Measurements from ENCODE around the gene RALY. TPM values are rescaled to one million over a fixed set of nuclear protein-coding genes. Genes with fewer than 3 reads are reported as not detected.
A peak's percentile ranks its signal among the peaks of the same experiment; 100 is the strongest.

RALY gene
- total RNA-seq, 1 experiment from 2014 or later = 298 TPM

DNA sequence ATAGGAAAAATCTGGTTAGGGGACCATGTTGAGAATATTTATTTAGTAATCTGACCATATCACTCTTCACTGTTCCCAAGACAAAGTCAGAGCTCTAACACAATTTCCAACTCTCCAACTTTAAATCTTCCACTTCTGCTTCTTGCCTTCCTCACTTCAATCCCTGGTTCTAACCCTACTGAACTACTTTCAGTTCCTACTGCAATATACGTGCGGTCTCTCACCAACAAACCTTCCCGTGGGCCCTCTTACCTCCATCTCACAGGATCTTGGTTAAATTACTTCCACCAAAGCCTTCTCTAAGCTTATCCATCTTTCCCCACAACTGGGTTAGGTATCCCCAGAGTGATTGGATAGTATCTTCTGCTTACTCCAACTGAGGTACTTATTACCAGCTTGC, 110.3 kb downstream of the RALY start:
- H3K27ac Mint-ChIP-seq (ENCODE audit: unreplicated experiment) = no peak overlapping the region
- H3K36me3 ChIP-seq (ENCODE audit: control insufficient read depth, insufficient read depth, low read length) = peaks cover 20% of the 10 kb centered on the region

GRCh38 chr20:34105978-34106675, 112.4 kb downstream of the RALY start:
- no peaks in the 10 kb centered on the region for H3K27me3 Mint-ChIP-seq (ENCODE audit: insufficient read depth, unreplicated experiment)
- peaks cover 18% of the 10 kb centered on the region for H3K36me3 ChIP-seq (ENCODE audit: control insufficient read depth, insufficient read depth, low read length)
- H3K27ac Mint-ChIP-seq (ENCODE audit: unreplicated experiment) = peak overlapping the region; percentile 30
- ChIA-PET POLR2A (no interaction called here), CTCF (no interaction called here)
- intact Hi-C loops (cut with micrococcal nuclease; ENCODE audit: unreplicated experiment) = no loop called here
- no peak for DNase-seq
- TF ChIP-seq CTCF (IDR thresholded peaks at IDR 0.05; ENCODE audit: insufficient read depth in 1 of 2, low read depth in 1 of 2, low read length in 1 of 2, severe bottlenecking in 1 of 2, unreplicated experiment in 1 of 2) = no peak
- H3K9me3 ChIP-seq = no peaks in the 10 kb centered on the region
- BruUV-seq (replicated peaks) = no TSS peak
- H3K9me3 Mint-ChIP-seq (ENCODE audit: unreplicated experiment) = no peaks in the 10 kb centered on the region
- H3K4me1 Mint-ChIP-seq (ENCODE audit: low read depth, unreplicated experiment) = peaks cover 51% of the 10 kb centered on the region
- H3K4me3 ChIP-seq (ENCODE audit: low read depth, low read length) = no peak overlapping the region
- H3K36me3 Mint-ChIP-seq (ENCODE audit: insufficient read depth, unreplicated experiment) = peaks cover 100% of the 10 kb centered on the region
- no peaks in the 10 kb centered on the region for H3K27me3 ChIP-seq (replicated peaks; ENCODE audit: control insufficient read depth, insufficient read depth, low read length)
- H3K4me1 ChIP-seq = peaks cover 8% of the 10 kb centered on the region
- H3K4me3 Mint-ChIP-seq (ENCODE audit: unreplicated experiment) = no peak overlapping the region

More for the DNA sequence above, 110.3 kb downstream of the RALY start:
- POLR2A ChIA-PET = interaction anchor here (5.9 kb wide), 1 partner anchor 8 kb away, joined by 44 read pairs; the partner anchor contains the start of gene EIF2S2
- Histone ChIP-seq H3K4me3 (ENCODE audit: low read depth, low read length) (no peak overlapping the region), H3K4me1 (no peaks in the 10 kb centered on the region; the same call in 1 of the 2 replicates), H3K9me3 (no peaks in the 10 kb centered on the region), H3K27me3 (replicated peaks; ENCODE audit: control insufficient read depth, insufficient read depth, low read length) (no peaks in the 10 kb centered on the region)
- intact Hi-C loops (cut with micrococcal nuclease; ENCODE audit: unreplicated experiment) = no loop called here
- CTCF ChIA-PET = no interaction called here
- Mint-ChIP-seq H3K4me1 (ENCODE audit: low read depth, unreplicated experiment) (peaks cover 39% of the 10 kb centered on the region), H3K4me3 (ENCODE audit: unreplicated experiment) (no peak overlapping the region), H3K27me3 (ENCODE audit: insufficient read depth, unreplicated experiment) (no peaks in the 10 kb centered on the region), H3K9me3 (ENCODE audit: unreplicated experiment) (no peaks in the 10 kb centered on the region), H3K36me3 (ENCODE audit: insufficient read depth, unreplicated experiment) (peaks cover 100% of the 10 kb centered on the region)
- no peak for TF ChIP-seq CTCF (IDR thresholded peaks at IDR 0.05; ENCODE audit: insufficient read depth in 1 of 2, low read depth in 1 of 2, low read length in 1 of 2, severe bottlenecking in 1 of 2, unreplicated experiment in 1 of 2)
- no peak for DNase-seq
- BruUV-seq (replicated peaks) = no TSS peak

DNA sequence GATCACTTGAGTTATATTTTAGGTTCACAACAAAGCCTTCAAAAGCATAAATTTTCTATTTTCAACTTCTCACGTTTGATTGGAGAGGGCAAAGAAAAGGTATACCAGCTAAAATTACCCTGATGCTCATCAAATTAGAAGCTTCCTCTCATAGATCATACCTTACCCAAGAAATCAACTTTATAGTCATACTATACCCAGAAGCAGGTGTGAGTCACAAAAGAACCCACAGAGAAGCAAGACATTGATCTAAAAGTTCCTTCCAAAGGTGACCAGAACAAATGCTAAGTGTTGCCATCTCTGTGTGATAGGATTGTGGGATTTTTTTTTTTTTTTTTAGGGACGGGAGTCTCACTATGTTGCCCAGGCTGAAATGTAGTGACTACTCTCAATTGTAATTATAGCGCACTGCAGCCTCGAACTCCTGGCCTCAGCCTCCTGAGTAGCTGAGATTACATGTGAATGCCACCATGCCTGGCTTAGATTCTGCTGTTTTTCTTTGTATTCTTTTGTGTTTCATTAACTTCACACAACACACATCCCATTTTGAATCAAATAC, 115.0 kb downstream of the RALY start:
- Histone ChIP-seq H3K4me1 (peaks cover 8% of the 10 kb centered on the region), H3K27me3 (replicated peaks; ENCODE audit: control insufficient read depth, insufficient read depth, low read length) (no peaks in the 10 kb centered on the region), H3K9me3 (no peaks in the 10 kb centered on the region), H3K36me3 (ENCODE audit: control insufficient read depth, insufficient read depth, low read length) (peaks cover 15% of the 10 kb centered on the region), H3K4me3 (ENCODE audit: low read depth, low read length) (no peak overlapping the region)
- Mint-ChIP-seq H3K36me3 (ENCODE audit: insufficient read depth, unreplicated experiment) (peaks cover 93% of the 10 kb centered on the region), H3K9me3 (ENCODE audit: unreplicated experiment) (no peaks in the 10 kb centered on the region), H3K4me3 (ENCODE audit: unreplicated experiment) (peak overlapping the region; percentile 15), H3K27me3 (ENCODE audit: insufficient read depth, unreplicated experiment) (no peaks in the 10 kb centered on the region), H3K27ac (ENCODE audit: unreplicated experiment) (no peak overlapping the region), H3K4me1 (ENCODE audit: low read depth, unreplicated experiment) (peaks cover 59% of the 10 kb centered on the region)
- ChIA-PET POLR2A (interaction anchor here (1.6 to 1.8 kb wide), 2 partner anchors 13 to 116 kb away, joined by 3 to 4 read pairs; partner anchors contain the start of gene RALY), CTCF (no interaction called here)
- no peak for DNase-seq
- BruUV-seq (replicated peaks) = no TSS peak
- TF ChIP-seq CTCF (IDR thresholded peaks at IDR 0.05; ENCODE audit: insufficient read depth in 1 of 2, low read depth in 1 of 2, low read length in 1 of 2, severe bottlenecking in 1 of 2, unreplicated experiment in 1 of 2) = no peak
- intact Hi-C loops (cut with micrococcal nuclease; ENCODE audit: unreplicated experiment) = no loop called here

Measured in Caco-2 (cell line).